HG03103 (cell line): ENCODE results near the gene ACP7.
A peak's percentile ranks its signal among the peaks of the same experiment; 100 is the strongest.
"Not testable (repeated sequence)": the region's sequence is repeated elsewhere in the genome, so short reads cannot be mapped to it uniquely, and the experiment has no call there.

Source experiments
- ATAC-seq: cut with Tn5 transposase; IDR thresholded peaks from one replicate; pipeline ENCODE4 v1.9.1; 2021; ENCODE audit warnings: low read depth; ENCODE audit not compliant: unreplicated experiment

ACP7 gene

DNA sequence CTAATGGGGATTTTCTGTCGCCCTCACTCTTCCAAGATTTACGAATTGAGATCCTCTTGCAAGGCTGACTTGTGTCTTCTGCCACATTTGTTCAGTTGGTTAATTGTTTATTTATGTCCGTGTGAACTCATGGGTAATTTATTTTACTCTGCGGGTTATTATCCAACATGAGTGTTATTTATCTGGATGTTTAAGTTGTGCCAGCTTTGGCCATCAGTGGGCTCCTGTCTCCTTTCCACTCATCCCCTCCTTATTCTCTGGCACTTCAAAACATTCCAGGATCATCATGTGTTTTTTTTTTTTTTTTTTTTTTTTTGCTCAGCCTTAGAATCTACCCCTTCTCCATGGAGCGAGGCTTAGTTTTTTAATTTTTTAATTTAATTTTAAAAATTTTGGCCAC lies 19.0 kb downstream of the ACP7 start:
- no peak for ATAC-seq

DNA sequence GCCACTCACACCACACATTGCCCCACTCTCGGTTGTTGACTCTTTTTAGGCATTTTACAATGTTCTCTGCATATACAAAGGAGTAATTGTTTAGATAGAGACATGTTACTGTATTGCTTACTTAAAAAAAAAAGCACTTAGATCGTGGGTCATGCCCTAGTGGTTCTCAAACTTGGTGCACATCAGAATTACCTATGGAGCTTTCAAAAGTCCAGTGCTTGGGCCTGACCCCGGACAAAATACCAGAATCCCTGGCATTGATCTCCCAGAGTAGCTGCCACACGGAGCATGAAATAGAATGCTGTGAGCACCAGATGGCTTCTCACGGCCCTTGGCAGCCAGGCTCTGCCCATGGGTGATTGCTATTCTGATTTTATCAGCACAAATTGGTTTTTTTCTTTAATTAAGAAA lies 20.0 kb downstream of the ACP7 start:
- no peak for ATAC-seq

DNA sequence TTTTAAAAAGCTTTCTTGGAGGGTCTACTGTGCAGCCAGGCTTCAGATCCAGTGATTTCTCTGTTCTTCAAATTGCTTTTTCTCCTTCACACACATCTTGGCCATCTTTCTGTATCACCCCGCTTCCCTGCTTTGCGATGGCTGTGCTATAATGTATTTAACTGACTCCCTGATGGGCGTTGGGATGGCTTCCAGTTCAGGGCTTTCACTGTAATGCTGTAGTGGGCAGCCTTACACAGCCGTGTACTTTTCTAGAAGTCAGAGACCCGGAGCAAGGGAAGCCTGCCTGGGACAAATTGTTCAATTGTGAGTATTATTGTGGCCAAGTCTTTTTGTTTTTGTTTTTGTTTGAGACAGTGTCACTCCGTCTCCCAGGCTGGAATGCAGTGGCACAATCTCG lies 22.0 kb downstream of the ACP7 start:
- no peak for ATAC-seq

DNA sequence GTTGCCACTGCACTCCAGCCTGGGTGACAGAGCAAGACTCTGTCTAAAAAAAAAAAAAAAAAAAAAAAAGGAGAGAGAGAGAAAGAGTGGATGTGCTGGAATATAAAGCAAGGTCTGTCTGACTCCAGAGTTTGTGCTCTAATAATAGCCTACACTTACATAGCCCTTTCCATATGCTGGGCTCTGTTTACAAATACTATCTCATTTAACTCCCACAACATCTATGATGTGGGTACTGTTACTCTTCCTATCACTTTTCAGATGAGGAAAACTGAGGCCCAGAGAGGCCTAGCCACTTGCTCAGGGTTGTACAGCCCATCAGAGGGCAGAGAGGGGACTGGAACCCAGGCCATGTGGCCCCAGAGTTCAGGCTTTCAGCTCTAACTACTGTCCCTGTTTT lies 25.5 kb downstream of the ACP7 start:
- no peak for ATAC-seq

DNA sequence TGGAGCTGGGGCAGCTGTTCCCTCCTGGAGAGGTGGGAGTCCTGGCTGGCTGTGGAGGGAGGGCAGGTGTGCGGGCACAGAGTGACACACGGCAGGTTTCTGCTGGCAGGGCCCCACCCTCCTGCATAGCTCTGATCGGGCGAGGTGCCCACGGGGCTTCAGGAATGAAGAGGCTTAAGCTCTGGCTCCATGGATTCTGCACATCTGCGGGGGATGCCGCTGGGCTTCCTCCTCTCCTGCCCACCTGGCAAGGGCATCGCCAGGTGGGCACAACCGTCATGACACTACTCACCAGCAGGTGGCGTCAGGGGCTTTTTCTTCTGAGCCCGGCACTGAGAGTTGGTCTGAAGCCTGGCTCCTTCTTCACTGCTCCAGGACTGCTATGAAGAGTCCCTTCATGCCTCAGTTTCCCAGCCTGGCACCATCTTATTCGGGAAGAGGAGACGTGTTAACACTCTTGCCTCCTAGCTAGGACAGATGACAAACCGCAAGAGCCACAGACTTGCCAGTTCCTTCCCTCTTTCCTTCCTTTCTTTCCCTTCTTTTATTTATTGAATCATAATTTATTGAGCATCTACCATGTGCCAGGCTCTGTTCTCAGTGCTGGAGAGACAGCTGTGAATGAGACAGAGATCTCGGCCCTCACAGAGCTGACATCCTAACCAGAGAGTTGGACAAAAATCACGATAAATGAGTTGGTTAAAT lies 26.2 kb downstream of the ACP7 start:
- ATAC-seq = no peak

DNA sequence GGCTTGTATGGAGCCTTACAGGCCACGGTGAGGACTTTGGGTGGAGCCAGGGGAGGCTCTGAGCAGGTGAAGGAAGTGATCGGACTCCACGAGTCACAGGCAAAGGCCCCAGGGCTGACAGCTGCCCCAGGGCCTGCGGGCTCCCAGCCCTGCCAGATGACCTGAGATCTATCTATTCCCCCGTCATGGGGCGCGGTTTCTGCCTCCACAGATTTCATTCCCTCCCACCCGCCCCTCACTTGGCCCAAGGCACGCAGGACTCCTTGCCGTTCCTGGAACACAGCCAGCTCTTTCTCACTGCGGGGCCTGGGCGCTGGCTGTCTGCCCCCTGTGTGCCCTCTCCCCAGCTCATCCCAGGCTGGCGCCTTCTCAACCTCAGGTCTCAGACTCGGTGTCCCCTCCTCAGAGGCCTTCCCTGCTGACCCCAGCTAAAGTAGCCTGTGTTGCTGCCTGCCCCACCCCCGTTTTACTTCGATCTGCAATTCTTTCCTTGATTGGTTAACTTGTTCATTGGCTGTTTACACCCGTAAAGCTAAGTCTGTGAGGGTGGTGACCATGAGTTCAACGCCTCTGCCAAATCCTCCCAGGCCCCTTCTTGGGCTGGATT lies 27.5 kb downstream of the ACP7 start:
- ATAC-seq = no peak

DNA sequence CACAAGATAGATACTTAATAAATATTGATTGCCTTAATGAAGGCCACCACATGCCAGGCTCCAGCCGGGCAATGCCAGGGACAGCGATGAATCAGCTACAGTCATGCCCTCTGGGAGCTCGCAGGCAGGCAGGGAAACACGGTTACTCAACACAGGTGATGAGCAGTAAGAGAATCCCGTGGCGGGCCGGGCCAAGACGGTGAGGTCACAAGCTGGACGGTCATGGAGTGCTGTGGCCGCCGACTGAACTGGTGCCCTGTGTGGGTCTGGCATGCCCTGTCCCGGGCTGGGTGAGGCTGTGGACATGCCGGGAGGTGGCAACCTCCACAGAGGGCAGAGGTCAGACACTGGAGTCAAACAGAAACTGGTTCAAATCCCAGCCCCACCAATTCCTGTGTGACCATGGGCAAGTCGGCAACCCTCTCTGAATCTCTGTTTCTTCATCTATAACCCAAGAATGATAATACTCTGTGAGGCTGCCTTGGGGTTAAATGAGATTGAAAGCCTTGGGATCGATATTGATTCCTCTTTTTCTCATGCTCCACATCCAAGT lies 28.2 kb downstream of the ACP7 start:
- ATAC-seq = no peak

DNA sequence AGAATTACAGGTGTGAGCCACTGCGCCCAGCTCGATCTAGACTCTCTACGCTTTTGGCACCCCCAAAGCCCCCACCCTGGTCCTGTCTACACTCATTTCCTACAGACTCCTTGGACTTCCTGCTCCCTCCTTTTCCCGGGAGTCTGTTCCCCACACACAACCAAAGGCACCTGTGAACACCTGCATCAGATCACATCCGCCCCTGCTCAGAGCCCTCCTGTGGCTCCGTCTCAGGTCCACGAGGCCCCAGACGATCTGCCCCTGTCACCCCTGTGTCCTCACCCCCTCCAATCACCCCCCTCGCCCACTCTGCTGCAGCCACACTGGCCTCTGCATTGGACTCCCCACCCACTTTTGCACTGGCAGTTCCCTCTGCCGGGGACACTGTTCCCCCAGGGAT lies 29.0 kb downstream of the ACP7 start:
- ATAC-seq = no peak

DNA sequence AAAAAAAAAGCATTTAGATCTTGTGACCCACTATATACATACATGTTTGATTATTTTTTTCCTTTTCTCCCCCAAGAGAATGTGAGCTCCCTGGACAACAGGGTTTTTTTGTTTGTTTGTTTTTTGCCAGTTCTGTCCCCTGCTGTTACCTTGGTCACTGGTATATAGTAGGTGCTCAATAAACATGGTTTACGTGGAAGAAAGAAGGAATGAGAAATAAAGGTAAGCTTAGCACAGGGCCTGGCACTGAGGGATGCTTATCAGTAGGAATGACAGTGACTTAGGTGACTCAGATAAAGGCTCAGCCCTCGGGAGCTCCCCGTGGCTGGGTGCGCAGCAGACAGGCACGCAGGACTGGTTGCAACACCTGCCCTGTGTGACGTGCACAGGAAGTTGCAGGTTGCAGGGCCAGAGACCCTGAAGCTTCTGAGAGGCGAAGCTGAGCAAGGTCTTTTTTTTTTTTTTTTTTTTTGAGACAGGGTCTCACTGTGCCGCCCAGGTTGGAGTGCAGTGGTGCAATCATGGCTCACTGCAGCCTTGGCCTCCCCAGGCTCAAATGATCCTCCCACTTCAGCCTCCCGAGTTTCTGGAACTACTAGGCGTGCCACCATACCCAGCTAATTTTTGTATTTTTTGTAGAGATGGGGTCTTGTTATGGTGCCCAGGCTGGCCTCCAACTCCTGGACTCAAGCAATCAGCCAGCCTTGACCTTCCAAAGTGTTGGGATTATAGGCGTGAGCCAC lies 31.1 kb downstream of the ACP7 start:
- ATAC-seq = no peak

DNA sequence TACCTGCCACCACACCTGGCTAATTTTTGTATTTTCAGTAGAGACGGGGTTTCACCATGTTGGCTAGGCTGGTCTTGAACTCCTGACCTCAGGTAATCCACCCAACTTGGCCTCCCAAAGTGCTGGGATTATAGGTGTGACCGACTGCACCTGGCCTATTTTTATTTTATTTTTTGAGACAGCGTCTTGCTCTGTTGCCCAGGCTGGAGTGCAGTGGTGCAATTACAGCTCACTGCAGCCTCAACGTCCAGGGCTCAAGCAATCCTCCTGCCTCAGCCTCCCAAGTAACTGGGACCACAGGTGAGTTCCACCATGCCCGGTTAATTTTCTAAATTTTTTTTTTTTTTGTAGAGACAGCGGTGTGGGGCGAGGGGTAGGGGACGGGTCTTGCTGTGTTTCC lies 32.9 kb downstream of the ACP7 start:
- ATAC-seq = not testable (repeated sequence)

DNA sequence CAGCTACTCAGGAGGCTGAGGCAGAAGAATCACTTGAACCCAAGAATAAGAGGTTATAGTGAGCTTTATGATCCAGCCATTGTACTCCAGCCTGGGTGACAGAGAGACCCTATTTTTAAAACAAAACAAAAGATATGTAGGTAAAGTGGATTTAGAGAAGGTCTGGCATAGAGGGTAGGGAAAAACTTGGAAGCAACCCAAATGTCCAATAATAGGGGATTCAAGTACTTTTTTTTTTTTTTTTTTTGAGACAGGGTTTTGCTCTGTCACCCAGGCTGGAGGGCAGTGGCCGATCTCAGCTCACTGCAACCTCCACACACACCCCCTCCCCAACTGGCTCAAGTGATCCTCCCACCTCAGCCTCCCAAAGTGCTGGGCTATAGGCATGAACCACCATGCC lies 35.7 kb downstream of the ACP7 start:
- ATAC-seq = no peak

DNA sequence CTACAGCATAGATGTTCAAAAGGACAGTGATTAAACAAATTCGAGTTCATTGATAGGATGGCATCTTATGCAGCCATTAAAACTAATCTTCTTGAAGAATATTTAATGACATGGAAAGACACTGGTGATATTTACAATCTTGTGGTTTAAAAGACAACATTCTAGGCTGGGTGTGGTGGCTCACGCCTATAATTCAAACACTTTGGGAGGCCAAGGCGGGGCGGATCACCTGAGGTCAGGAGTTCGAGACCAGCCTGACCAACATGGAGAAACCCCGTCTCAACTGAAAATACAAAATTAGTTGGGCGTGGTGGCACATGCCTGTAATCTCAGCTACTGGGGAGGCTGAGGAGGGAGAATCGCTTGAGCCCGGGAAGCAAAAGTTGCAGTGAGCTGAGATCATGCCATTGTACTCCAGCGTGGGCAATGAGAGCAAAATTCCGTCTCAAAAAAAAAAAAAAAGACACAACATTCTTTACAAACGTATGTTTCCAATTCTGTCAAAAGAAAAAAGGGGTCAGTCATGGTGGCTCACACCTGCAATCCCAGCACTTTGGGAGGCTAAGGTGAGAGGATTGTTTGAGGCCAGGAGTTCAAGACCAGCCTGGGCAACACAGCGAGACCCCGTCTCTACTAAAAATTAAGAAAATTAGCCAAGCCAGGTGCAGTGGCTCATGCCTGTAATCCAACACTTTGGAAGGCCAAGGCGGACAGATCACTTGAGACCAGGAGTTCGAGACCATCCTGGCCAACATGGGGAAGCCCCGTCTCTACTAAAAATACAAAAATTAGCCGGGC lies 39.0 kb downstream of the ACP7 start:
- ATAC-seq = no peak

DNA sequence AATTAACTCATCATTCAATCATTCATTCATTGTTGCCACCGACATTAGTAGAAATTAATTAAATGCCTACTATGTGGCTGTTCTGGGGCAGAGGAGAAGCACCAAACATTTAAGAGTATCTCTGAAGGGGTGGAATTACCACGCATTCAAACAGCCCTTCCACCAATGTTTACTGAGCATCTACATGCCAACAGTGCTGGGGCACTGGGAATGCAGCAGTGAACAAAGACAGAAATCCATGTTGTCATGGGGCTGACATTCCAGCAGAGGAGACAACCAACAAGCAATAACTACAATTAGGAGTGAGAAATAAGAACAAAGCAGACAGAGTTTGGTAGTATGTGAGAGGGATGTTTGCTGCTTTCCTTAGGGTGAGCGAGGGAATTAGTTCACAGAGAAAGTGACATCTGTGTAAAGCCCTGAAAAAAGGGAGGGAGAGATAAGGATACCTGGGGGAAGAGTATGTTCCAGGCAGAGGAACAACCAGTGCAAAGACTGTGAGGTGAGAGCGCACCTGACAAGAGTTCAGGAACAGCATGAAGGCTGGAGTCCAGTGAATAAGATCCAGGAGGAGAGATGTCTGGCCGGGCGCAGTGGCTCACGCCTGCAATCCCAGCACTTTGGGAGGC lies 40.1 kb downstream of the ACP7 start:
- no peak for ATAC-seq

DNA sequence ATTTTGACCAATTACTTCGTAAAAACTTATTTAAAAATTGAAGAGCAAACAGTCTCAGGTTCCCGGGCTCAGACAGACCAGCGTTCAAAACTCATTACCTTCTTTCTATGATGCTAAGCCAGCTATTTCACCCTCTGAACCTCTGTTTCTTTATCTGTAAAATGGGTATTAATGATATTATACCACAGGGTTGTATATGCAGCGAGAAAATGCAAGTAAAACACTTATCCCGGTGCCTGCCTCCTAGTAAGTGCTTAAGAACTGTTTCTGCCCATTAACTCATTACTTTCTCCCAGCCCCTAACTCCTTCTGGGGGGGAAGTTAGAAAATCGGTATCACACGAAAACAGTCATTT lies 41.0 kb downstream of the ACP7 start:
- no peak for ATAC-seq

DNA sequence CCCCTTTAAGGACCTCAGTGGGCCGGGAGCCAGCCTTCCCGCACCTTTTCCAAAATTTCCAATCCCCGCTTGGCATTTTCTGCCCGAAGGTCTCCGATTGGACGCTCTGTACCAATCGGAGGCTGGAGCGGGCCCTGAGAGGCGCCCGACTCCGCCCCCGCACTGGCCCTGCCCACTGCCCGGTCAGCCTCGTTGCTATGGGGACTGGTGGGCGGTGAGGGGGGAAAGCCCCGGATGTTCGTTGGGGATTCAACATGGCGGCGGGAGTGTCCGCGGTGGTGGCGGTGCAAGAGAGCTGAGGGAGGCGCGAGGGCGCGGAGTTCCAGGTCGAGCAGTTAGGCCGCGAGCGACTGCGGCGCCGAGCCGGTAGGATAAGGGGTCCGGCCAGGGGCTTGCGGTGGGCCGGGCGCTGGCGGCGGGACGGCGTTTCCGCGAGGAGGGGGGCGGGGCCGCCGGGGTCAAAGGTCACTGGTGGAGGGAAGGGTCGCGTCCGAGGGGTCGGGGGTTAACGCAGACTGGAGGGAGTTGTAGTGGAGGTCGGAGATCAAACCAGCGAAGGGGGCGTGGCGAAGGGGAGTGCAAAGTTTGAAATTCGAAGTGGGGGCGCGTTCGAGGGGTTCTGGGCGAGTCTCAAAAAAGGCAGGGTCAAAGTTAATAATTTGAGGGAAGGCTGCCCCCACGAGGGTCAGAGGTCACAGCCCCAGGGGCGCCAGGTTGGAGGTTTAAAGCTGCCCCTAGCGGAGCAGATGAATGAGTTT lies 41.6 kb downstream of the ACP7 start, which contains the start of gene PAK4:
Gene PAK4 (plus strand): TSS at position 233 of the 758 bp plus-strand sequence. CDS start 43,768 bp downstream, outside the sequence.
- peak; percentile 85 for ATAC-seq

DNA sequence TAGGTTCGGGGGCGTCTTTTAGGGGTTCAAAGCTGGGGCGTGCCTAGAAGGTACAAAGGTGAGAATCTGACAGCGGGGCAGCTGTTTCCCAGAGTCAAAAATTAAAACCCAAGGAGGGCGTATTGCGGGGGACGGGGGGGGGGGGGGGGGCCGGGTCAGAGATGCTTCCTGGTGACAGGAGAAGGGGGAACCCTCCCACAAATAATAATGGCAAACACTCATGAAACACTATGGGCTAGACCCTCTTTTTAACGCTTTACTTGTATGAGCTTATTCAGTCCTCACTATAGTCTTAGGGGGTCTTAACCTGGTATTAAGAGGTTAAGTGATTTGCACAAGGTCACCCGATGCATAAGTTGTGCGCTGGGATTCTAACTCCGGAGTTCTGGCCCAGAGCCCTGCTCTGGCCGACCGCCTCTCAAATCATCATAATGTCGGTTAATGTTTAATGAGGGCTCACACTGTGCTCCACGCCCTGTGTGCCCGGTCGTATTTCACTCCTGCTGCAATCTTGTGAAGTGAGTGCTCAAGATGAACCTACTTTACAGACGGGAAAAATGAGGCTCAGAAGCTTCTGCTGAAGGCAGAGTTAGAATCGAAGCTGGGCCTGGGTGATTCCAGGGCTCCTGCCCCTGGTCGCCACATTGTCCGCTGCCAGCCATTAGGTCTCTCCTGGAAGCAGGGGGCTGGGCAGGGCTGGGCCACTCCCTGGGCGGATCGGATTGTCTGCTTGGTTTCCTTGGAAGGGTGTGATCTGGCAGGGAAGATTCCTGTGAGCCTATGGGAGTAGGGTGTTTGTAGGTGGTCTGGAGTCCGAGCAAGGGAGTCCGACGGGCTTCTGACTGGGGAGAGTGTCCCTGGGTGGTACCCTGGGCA lies 42.4 kb downstream of the ACP7 start:
- no peak for ATAC-seq

DNA sequence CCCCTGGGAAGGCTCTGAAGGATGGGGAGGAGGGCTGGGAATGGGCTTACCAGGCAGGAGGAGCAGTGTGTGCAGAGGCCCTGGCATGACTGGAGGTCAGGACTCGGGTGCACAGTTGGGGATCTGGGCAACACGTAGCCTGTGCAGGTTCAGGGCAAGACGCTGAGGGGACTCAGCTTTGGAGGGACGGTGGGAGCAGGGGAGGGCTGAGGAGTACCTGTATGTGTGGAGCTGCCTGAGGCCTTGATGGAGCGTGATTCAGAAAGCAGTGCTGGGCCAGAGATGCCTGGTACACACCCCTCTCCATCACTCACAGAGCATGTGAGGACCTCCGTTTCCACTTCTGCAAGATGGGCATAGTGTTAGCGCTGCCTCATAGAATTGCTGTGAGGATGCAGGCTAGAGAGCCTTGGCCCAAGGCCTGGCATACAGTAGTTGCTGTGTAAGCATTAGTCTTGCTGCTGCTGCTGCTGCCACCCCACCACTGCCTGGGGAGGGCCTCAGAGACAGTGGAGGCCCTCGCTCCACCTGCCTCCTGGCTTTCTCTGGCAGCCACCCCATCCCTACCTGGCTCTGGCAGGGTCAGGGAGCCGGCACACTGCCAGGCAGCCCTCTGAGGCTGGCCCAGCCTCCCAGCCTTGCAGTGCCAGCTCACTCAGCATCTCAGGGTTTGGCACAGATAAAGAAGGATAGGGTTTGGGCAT lies 43.8 kb downstream of the ACP7 start:
- ATAC-seq = no peak

DNA sequence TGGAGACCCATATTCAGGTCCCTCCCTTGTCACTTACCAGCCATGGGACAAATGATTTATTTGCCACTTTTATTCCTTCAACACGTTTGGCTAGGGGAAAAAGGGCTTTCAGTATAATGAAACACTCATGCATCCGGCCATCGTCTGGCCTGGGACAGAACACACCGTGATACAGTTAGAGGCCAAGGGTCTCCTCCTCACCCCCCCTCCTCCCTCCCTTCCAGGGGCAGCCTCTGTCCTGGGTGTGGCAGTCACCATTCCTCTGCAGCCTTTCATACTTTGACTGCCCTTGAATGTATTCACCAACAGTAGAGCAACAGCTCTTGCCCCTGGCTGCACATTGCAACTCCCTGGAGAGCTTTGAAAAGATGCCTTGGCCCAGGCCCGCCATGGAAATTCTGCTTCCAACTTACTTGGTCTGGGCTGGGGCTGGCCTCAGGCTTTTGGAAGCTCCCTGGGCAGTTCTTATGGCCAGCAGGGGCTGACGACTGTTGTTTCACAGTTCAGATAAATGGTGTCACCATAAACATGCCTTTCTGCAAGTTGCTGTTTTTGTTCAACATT lies 44.4 kb downstream of the ACP7 start:
- ATAC-seq = no peak
